K562 (cell line): ENCODE measurements around the gene HOXB5. TPM values are rescaled to one million over a fixed set of nuclear protein-coding genes. Genes with fewer than 3 reads are reported as not detected.
A peak's percentile ranks its signal among the peaks of the same experiment; 100 is the strongest.

ENCODE experiments used
- CREM ChIP-seq: IDR thresholded peaks from 2 replicates; pipeline ENCODE4 v1.6.1; 2014; ENCODE audit warnings: antibody characterized with exemption, low read depth
- EGR1 ChIP-seq: fragments of 450-650 bp; conservative IDR thresholded peaks from 2 replicates; pipeline ENCODE4 v1.6.1; 2017; ENCODE audit warnings: mild to moderate bottlenecking
- HCFC1 ChIP-seq: IDR thresholded peaks from 2 replicates; pipeline ENCODE4 v1.6.1; 2012; ENCODE audit warnings: low read depth, low read length, improper control_type of control experiment
- KAT2B ChIP-seq: IDR thresholded peaks from one replicate; pipeline ENCODE4 v1.6.1; 2012; ENCODE audit warnings: low read depth, mild to moderate bottlenecking, control low read depth, inconsistent platforms, low read length, moderate library complexity
- LCOR ChIP-seq: sonication (generic); formaldehyde crosslinking; IDR thresholded peaks from 2 replicates; pipeline ENCODE4 v1.8.0; 2022; ENCODE audit warnings: mild to moderate bottlenecking, missing genetic modification reagents
- PBX2 ChIP-seq, 2 experiments: IDR thresholded peaks in 1 of 2; conservative IDR thresholded peaks in 1 of 2; 2 replicates each; pipeline ENCODE4 v1.6.1; 2016; ENCODE audit warnings: low read depth in 2 of 2, mild to moderate bottlenecking in 1 of 2, missing compliant biosample characterization in 1 of 2, missing genetic modification characterization in 1 of 2, moderate library complexity in 1 of 2
- PRDM10 ChIP-seq: fragments of 450-650 bp; IDR thresholded peaks from 2 replicates; pipeline ENCODE4 v1.6.1; 2018; ENCODE audit not compliant: partially characterized antibody
- SRF ChIP-seq, 2 experiments: fragments of 250-450, 450-650 bp in 1 of 2; sonication (Bioruptor Pico) in 1 of 2; sonication (generic) in 1 of 2; formaldehyde crosslinking; IDR thresholded peaks; 2 replicates each; pipeline versions ENCODE4 v1.5.0 to v1.5.1; 2020 to 2022; ENCODE audit warnings: mild to moderate bottlenecking in 1 of 2, missing genetic modification reagents in 1 of 2
- TCFL5 ChIP-seq: fragments of 250-450 bp; sonication (Bioruptor Pico); conservative IDR thresholded peaks from 2 replicates; pipeline ENCODE4 v1.6.1; 2021; ENCODE audit warnings: mild to moderate bottlenecking, moderate library complexity, matching md5 sums
- USF1 ChIP-seq: sonication (generic); formaldehyde crosslinking; IDR thresholded peaks from 2 replicates; pipeline ENCODE4 v1.9.0; 2022; ENCODE audit warnings: mild to moderate bottlenecking, missing genetic modification reagents
- YBX1 ChIP-seq: fragments of 450-650 bp; IDR thresholded peaks from 2 replicates; pipeline ENCODE4 v1.7.1; 2016; ENCODE audit warnings: mild to moderate bottlenecking
- YY1 ChIP-seq, 3 experiments: IDR thresholded peaks; 2 replicates each; pipeline ENCODE4 v1.6.1; 2011; ENCODE audit warnings: low read length in 2 of 3, mild to moderate bottlenecking in 2 of 3, moderate library complexity in 2 of 3, borderline replicate concordance in 1 of 3, control low read depth in 1 of 3, low read depth in 1 of 3; ENCODE audit not compliant: insufficient read depth in 3 of 3, insufficient replicate concordance in 2 of 3, control insufficient read depth in 1 of 3, insufficient read length in 1 of 3; ENCODE audit errors: extremely low read depth in 1 of 3
- ZFP1 ChIP-seq: fragments of 450-650 bp; formaldehyde crosslinking; IDR thresholded peaks from 2 replicates; pipeline ENCODE4 v1.4.0; 2020; ENCODE audit warnings: mild to moderate bottlenecking, mixed read lengths
- ZKSCAN8 ChIP-seq: fragments of 200-800 bp; sonication (Bioruptor generic); IDR thresholded peaks from 2 replicates; pipeline ENCODE4 v1.6.1; 2016; ENCODE audit warnings: missing genetic modification characterization, missing compliant biosample characterization
- ZNF197 ChIP-seq: fragments of 200-800 bp; sonication (Bioruptor generic); IDR thresholded peaks from 2 replicates; pipeline ENCODE4 v1.6.1; 2016; ENCODE audit warnings: low read depth, missing genetic modification characterization, missing compliant biosample characterization
- ZNF764 ChIP-seq: fragments of 250-450 bp; sonication (Bioruptor Pico); IDR thresholded peaks from 2 replicates; pipeline ENCODE4 v1.4.0; 2020; ENCODE audit warnings: low read depth, mild to moderate bottlenecking, moderate library complexity
- polyA plus RNA-seq, 8 experiments: library from polyadenylated mRNA; depleted of rRNA in 4 of 8; stranded (reverse) in 5 of 8; unstranded in 3 of 8; fragments of >200 nt; fragmentation: Nextera tagmentation in 2 of 8; fragmentation: Illumina TruSeq in 1 of 8; extraction: Ambion mirVana in 2 of 8; extraction: Trizol in 1 of 8; gene quantifications; 2 replicates each; pipeline versions ENCODE4 v1.2.1 to v1.2.3, GENCODE V29; 2011 to 2014; ENCODE audit warnings: inconsistent platforms in 1 of 8, missing spikeins in 1 of 8
- total RNA-seq, 7 experiments: library from RNA; depleted of rRNA in 6 of 7; stranded (reverse); fragments of >200 nt in 6 of 7; fragmentation: Illumina TruSeq in 2 of 7; extraction: Trizol in 2 of 7; gene quantifications; 2 replicates each; pipeline versions ENCODE4 v1.2.1 to v1.2.3, GENCODE V29; 2011 to 2021; ENCODE audit warnings: low replicate concordance in 1 of 7

Gene HOXB5
- total and polyA plus RNA-seq, 9 of the 15 experiments (the other 6 are each of a cell fraction or from before 2014, with no cell fraction given) = 0.24 to 2.7 (median 0.65) TPM

- TF ChIP-seq PRDM10 (peak; percentile 65), LCOR (CRISPR knock-in tag) (no peak), YBX1 (no peak), PBX2 (CRISPR knock-in tag; IDR thresholded peaks at IDR 0.05; ENCODE audit: low read depth) (no peak), PBX2 (tag; conservative IDR thresholded peaks at IDR 0.05; ENCODE audit: low read depth) (no peak), ZKSCAN8 (CRISPR knock-in tag) (no peak), HCFC1 (peak; percentile 24; the same call in 1 of the 2 replicates), YY1 (IDR thresholded peaks at IDR 0.05; ENCODE audit: borderline replicate concordance in 1 of 3, control insufficient read depth in 1 of 3, extremely low read depth in 1 of 3, insufficient read depth in 3 of 3, insufficient read length in 1 of 3, insufficient replicate concordance in 2 of 3, low read depth in 1 of 3, low read length in 2 of 3) (peak; percentile 52 to 96 (median 92)), TCFL5 (CRISPR knock-in tag) (no peak), EGR1 (no peak), ZFP1 (CRISPR knock-in tag) (no peak), SRF (CRISPR knock-in tag; IDR thresholded peaks at IDR 0.05) (peak in 1 of 2 experiments; percentile 84; a peak in 1 of 4 replicates), CREM (peak; percentile 49; the same call in 1 of the 2 replicates), ZNF197 (CRISPR knock-in tag) (no peak), KAT2B (no peak), USF1 (no peak), ZNF764 (no peak)
Measured at GRCh38 chr17:48593840-48594537, 410 bp upstream of the HOXB5 start (continued).
